Measurements from ENCODE around the gene ESYT2.
"Not testable (repeated sequence)": the region's sequence is repeated elsewhere in the genome, so short reads cannot be mapped to it uniquely, and the experiment has no call there.

ESYT2 gene

DNA sequence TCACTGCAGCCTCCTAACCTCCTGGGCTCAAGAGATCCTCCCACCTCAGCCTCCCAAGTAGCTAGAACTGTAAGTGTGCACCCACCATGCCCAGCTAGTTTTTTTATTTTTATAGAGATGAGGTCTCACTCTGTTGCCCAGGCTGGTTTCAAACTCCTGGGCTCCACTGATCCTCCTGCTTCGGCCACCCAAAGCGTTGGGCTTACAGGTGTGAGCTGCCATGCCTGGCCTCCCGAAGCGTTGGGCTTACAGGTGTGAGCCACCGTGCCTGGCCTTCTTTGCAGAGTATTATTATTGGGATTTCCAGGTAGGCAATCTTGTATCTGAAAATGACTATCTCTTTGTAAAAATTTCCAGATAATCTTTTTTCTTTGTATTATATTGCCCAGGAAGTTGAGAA lies 101.6 kb downstream of the ESYT2 start:
- DNase-seq (ENCODE audit: low read depth, low spot score), result no peak

DNA sequence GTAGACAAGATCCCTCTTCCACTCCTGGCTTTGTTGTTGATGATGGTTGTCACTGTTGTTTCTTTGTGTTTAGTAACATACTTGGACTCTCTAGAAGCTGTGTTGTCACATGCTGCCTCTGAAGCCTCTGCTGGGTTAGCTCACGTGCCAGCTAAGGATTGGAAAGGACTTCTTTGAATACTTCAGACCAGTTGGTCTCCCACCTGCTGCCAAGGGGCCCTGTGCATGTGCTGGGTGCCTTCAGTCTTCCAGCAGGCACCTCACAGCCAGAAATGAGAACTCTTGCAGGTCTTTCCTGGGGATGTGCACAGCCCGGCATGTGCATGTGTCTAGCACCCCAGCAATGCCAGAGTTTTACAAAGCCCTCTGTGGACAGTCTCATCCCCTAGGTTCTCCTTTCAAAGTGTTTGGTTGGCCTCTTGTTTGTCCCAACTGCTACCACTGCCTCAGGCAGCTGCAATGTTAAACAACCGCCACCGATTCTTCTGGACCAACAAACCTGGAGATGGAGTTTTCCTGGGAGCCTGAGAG lies 103.0 kb downstream of the ESYT2 start:
- DNase-seq (ENCODE audit: low read depth, low spot score), result no peak

- no peak for DNase-seq (ENCODE audit: low read depth, low spot score)
Measured at GRCh38 chr7:158725506-158725800, 103.9 kb downstream of the ESYT2 start.

- no peak for DNase-seq (ENCODE audit: low read depth, low spot score)
Measured at GRCh38 chr7:158724658-158725505, 104.4 kb downstream of the ESYT2 start.

DNA sequence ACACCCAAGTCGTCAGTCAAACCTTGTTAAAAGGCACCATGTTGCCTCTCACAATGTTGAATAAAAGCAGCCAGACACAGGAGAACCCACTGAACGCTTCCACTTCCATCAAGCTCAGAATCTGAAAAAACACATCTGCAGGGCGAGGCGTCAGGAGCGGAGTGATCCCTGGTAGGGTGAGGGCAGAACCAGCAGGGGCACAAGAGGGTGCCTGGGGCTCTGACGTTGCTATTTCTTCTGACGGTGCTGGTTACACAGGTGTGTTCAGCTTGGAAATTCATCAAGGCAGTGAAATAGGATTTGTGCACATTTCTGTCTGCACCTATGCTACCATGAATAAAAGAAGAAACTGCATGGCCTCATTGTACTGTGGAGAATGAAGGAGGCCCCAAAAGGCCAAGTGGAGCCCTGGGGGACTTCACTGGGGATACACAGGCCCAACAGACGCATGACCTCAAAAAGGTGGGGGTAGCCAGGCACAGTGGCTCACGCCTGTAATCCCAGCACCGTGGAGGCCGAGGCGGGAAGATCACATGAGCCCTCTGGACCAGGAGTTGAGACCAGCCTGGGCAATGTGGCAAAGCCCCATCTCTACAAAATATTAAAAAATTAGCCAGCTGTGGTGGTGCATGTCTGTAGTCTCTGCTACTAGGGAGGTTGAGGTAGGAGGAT lies 105.5 kb downstream of the ESYT2 start:
- DNase-seq (ENCODE audit: low read depth, low spot score), result no peak

DNA sequence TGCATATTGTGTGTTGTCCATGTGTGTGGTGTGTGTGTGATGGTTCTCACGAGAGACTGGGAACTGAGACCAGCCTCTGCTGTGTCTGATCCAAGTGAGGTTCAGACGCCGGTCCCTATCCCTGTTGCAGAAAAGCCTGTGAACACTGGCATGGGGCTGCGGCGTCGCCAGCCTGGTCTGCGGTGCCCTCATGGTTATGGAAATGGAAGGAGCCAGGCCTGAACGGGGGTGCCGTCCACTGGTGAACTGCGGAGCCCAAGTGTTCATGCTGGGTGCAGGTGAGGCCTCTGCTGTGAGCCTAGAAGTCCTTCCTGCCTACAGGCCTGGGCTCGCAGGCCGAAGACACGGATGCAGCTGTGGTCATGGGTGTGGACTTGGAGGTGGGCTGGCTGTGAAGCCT lies 106.0 kb downstream of the ESYT2 start:
- no peak for DNase-seq (ENCODE audit: low read depth, low spot score)

- no peak for DNase-seq (ENCODE audit: low read depth, low spot score)
Measured at GRCh38 chr7:158722574-158723237, 106.6 kb downstream of the ESYT2 start.

- DNase-seq (ENCODE audit: low read depth, low spot score), result no peak
Measured at GRCh38 chr7:158720112-158720511, 109.2 kb downstream of the ESYT2 start.

DNA sequence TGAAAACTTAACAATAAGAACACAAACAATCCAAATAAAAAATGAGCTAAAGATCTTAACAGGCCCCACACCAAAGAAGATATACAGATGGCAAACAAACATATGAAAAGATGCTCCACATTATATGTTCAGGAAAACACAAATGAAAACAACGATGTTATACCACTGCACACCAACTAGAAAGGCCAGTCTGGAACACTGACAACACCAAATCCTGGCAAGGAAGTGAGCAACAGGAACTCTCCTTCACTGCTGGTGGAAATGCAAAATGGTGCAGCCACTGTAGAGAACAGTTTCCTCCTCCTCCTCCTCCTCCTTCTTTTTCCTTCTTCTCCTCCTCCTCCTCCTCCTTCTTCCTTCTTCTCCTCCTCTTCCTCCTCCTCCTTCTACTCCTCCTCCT lies 112.5 kb downstream of the ESYT2 start:
- no peak for DNase-seq (ENCODE audit: low read depth, low spot score)

- no peak for DNase-seq (ENCODE audit: low read depth, low spot score)
Measured at GRCh38 chr7:158710651-158711102, 118.6 kb downstream of the ESYT2 start.

GRCh38 chr7:158707610-158708009 lies 121.7 kb downstream of the ESYT2 start:
- DNase-seq (ENCODE audit: low read depth, low spot score), result no peak

- DNase-seq (ENCODE audit: low read depth, low spot score), result no peak
Measured at GRCh38 chr7:158706710-158707590, 122.4 kb downstream of the ESYT2 start.

DNA sequence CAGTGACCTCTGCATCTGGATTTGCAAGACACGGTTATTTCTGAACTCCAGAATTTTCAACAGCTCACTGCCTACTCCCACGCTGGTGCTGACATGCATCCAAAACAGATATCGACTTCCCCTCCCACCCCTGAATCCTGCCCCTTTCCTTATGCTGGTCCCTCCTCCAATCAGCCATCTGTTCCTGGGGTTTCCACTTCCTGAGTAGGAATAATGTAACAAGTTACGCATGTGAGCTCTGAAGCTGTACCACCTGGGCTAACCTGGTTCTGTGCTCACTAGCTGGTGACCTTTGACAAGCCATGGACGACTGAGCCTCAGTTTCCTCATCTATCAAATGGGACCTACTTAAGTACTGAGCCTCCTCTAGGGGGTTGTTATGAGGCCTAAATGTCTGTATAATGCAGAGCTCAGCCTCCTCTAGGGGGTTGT lies 123.0 kb downstream of the ESYT2 start:
- no peak for DNase-seq (ENCODE audit: low read depth, low spot score)

GRCh38 chr7:158705234-158705850 lies 124.0 kb downstream of the ESYT2 start:
- no peak for DNase-seq (ENCODE audit: low read depth, low spot score)

DNA sequence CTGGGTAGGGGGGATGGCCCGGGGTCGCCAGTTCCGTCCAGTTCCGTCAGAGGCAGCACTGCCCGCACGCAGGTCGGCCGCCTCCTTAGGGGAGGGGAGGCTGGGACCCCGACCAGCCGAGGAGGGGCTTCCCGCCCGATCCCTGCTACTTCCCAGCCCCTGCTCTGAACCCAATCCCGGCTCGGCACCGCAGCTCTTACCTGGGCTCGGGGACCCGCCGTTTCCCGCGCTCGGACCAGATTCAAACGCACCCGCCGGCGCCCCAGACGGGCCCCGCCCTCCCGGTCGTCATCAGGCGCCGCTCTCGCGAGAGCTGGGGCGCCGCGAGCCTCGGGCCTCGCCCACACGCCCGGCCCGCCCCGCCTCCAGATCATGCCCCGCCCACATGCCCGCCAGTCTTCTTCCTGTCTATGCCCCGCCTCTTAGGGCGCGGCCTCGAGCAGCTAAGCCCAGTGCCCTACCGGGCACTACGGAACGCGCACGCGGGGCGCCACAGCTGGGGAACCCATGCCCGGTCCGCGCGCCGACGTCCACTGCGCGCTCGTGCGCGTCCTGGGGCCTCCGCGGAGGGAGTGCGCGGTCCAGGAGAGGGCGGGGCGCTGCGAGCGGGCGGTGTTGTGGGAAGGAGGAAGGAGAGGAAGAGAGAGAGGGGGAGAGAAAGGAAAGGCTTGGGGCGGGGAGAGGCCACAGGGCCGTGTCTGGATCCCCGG lies 124.6 kb downstream of the ESYT2 start, which contains the start of gene NCAPG2:
NCAPG2 (minus strand) TSS at position 281 of the 710 bp plus-strand sequence. CDS start 2,905 bp downstream, outside the sequence.
- peak; percentile 93 for DNase-seq (ENCODE audit: low read depth, low spot score)

DNA sequence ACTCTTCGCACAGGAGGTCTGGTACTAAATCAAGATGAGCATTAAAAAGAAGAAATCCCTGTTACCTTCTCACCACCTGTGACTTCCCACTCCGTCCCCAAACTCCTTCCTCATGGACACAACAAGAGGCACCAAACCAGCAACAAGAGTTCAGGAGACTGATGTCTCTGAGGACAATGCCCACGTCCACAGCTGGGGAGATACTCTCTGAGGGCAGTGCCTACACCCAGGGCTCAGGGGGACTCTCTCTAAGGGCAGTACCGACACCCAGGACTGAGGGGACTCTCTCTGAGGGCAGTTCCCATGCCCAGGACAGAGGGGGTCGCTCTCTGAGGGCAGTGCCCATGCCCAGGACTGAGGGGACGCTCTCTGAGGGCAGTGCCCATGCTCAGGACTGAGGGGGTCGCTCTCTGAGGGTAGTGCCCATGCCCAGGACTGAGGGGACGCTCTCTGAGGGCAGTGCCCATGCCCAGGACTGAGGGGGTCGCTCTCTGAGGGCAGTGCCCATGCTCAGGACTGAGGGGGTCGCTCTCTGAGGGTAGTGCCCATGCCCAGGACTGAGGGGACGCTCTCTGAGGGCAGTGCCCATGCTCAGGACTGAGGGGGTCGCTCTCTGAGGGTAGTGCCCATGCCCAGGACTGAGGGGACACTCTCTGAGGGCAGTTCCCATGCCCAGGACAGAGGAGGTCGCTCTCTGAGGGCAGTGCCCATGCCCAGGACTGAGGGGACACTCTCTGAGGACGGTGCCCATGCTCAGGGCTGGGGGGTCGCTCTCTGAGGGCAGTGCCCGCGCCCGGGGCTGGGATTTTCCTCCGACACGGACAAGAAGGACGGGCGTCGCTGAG lies 125.4 kb downstream of the ESYT2 start:
- DNase-seq (ENCODE audit: low read depth, low spot score), result not testable (repeated sequence)

- DNase-seq (ENCODE audit: low read depth, low spot score), result no peak
Measured at GRCh38 chr7:158702944-158703343, 126.4 kb downstream of the ESYT2 start.

DNA sequence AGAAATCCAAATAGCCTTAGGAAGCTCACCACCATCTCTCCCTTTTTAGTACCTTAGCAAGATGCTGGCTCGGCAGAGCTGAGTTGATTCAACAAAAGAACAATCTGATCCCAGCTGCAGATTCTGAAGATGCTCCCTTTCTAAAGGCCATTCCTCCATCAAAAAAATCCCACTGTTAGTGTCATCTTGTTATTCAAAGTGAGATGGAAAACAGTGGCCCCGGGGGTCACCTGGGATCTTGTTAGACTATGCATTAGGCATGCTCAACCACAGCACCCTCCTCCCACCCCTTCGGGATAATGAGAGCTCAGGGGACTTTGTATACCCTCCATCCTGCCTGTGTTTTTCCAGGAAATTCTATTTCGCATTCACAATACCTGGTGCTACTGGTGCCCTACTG lies 127.1 kb downstream of the ESYT2 start:
- no peak for DNase-seq (ENCODE audit: low read depth, low spot score)

- no peak for DNase-seq (ENCODE audit: low read depth, low spot score)
Measured at GRCh38 chr7:158700008-158700407, 129.3 kb downstream of the ESYT2 start.

Data from activated CD4-positive, CD25-positive, alpha-beta regulatory T cell treated with anti-CD3 and anti-CD28 coated beads, Interleukin-2, amount 50 U/mL, for 16 hours (primary cell).